Measurements from ENCODE around the gene SH3TC1.

Gene SH3TC1

DNA sequence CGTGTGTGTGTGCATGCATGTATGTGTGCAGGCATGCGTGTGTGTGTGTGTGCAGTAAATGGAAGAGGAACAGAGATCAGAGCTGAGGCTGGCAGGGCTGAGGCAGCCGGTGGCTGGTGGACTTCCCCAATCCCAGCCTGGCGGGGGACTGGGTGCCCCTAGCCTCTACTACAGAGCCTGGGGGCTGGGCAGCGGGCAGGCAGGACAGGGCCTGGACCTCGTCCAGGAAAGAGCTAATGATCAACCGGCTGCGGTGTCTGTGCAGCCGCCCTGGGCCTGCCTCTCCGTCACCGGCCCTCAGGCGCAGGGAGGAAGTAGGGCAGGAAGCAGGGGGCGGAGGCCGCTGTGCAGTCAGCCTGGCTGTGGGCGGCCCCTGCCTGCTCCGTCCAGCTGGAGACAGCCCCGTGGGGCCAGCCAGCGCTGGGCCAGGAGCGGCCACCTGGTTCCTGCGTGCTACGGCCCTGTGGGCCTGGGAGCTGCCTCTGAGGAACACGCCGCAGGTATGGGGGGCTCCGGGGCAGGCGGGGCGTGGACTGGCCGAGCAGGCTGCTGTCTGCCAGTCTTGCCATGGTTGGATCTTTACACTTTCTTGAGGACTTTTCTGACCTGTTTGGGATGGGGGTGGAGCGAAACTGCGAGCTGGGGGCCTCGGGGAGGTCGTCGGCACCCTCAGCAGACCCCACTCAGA lies at the start of gene SH3TC1:
SH3TC1 (plus strand) TSS at position 385 of the 688 bp plus-strand sequence. CDS start 5,905 bp downstream, outside the sequence.
- Mint-ChIP-seq H3K27ac (peak within 1 kb of the TSS; percentile 80), H3K36me3 (ENCODE audit: low read depth) (no peaks in the 10 kb centered on the region), H3K9me3 (no peaks in the 10 kb centered on the region), H3K27me3 (ENCODE audit: low read depth, poor library complexity) (peaks cover 6% of the 10 kb centered on the region), H3K4me3 (no peak within 1 kb of the TSS), H3K4me1 (peaks cover 82% of the 10 kb centered on the region)
- no peak for TF ChIP-seq CTCF (IDR thresholded peaks at IDR 0.05)
- DNase-seq = peak; percentile 76

GRCh38 chr4:8149664-8150063 lies 49.4 kb upstream of the SH3TC1 start:
- peaks cover 18% of the 10 kb centered on the region for H3K4me1 Mint-ChIP-seq
- no peak overlapping the region for H3K4me3 Mint-ChIP-seq
- no peak overlapping the region for H3K27ac Mint-ChIP-seq
- H3K9me3 Mint-ChIP-seq = no peaks in the 10 kb centered on the region
- peaks cover 48% of the 10 kb centered on the region for H3K27me3 Mint-ChIP-seq (ENCODE audit: low read depth, poor library complexity)
- H3K36me3 Mint-ChIP-seq (ENCODE audit: low read depth) = no peaks in the 10 kb centered on the region
- no peak for DNase-seq
- TF ChIP-seq CTCF (IDR thresholded peaks at IDR 0.05) = no peak

DNA sequence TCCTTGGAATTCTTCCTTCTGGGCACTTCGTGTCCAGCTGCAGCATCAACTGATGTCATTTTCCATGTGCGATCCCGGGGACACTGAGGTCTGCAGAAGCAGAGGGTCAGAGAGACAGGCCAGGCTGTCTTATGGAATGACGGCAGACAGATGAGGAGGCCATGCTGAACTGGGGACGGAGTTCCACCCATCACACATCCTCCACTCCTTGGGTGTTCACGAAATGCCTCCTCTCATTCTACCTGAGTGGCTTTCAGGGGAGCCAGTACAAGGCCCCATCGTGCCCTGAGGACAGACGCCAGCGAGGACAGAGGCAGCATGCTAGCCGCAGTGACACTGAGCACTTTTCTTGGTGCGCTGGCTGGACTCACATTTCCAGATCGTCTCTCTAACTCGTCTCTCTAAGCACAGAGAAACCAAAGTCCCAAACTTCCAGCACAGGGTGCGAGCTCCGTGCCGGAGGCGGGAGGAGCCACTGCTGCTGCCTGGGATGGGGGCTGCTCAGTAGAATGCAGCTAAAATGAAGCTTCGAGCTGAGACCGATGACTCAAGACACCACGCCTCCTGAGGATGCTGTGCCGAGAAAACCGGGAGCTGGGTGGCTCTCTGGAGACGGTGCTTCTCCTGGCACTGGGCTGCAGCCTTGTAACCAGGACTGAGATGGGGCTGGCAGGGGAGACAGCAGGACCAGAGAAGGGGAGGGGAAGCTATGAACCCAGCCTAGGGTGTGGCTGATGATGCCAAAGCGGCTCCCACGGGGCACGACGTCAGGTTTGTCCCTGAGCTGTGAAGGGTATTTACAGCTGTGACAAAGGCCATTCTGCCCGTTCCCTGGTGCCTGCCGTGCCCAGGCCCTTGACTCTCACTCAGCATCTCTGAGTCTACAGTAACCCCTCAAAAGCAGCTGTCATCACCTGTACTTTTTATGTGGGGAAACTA lies 48.7 kb upstream of the SH3TC1 start:
- H3K4me3 Mint-ChIP-seq = no peak overlapping the region
- no peaks in the 10 kb centered on the region for H3K36me3 Mint-ChIP-seq (ENCODE audit: low read depth)
- DNase-seq = no peak
- H3K9me3 Mint-ChIP-seq = no peaks in the 10 kb centered on the region
- H3K27me3 Mint-ChIP-seq (ENCODE audit: low read depth, poor library complexity) = peaks cover 53% of the 10 kb centered on the region
- TF ChIP-seq CTCF (IDR thresholded peaks at IDR 0.05) = no peak
- H3K4me1 Mint-ChIP-seq = peaks cover 17% of the 10 kb centered on the region
- peak overlapping the region; percentile 74 for H3K27ac Mint-ChIP-seq

GRCh38 chr4:8151165-8151650 lies 47.9 kb upstream of the SH3TC1 start:
- no peak overlapping the region for H3K4me3 Mint-ChIP-seq
- no peaks in the 10 kb centered on the region for H3K36me3 Mint-ChIP-seq (ENCODE audit: low read depth)
- DNase-seq = no peak

More at GRCh38 chr4:8151165-8151650, 47.9 kb upstream of the SH3TC1 start:
- TF ChIP-seq CTCF (IDR thresholded peaks at IDR 0.05) = no peak
- Mint-ChIP-seq H3K9me3 (no peaks in the 10 kb centered on the region), H3K4me1 (peaks cover 11% of the 10 kb centered on the region), H3K27me3 (ENCODE audit: low read depth, poor library complexity) (peaks cover 53% of the 10 kb centered on the region), H3K27ac (no peak overlapping the region)

Measured in nephron progenitor cell (in vitro differentiated cells).